HG02763 (cell line): Measurements from ENCODE around the gene ACTR3C.
"Not testable (repeated sequence)": the region's sequence is repeated elsewhere in the genome, so short reads cannot be mapped to it uniquely, and the experiment has no call there.

Experiments
- ATAC-seq: cut with Tn5 transposase; IDR thresholded peaks from one replicate; pipeline ENCODE4 v1.9.1; 2021; ENCODE audit warnings: mild to moderate bottlenecking, moderate library complexity; ENCODE audit not compliant: unreplicated experiment

ACTR3C gene

GRCh38 chr7:150316987-150317386 is 6.4 kb downstream of the ACTR3C start:
- not testable (repeated sequence) for ATAC-seq

GRCh38 chr7:150314639-150315239 is 8.6 kb downstream of the ACTR3C start:
- ATAC-seq = no peak

DNA sequence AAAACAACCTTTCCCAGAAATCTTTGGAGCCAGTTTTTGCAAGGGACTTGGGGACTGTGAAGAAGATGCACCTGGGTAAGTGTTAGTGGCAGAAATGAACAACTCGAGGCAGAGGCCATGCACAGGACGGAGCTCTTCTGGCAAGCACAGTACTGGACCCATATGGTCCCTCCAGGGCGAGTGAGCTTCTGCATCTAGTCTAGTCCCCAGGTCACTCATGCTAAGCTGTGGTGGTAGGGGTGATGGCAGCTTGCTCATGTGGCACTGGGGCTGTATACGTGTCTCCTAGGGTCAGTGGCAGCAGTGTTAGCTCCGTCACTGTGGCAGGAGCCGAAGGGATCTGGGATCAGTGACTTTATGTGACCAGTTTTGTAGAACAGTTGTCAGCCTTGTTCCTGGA is 9.5 kb downstream of the ACTR3C start:
- ATAC-seq = no peak

DNA sequence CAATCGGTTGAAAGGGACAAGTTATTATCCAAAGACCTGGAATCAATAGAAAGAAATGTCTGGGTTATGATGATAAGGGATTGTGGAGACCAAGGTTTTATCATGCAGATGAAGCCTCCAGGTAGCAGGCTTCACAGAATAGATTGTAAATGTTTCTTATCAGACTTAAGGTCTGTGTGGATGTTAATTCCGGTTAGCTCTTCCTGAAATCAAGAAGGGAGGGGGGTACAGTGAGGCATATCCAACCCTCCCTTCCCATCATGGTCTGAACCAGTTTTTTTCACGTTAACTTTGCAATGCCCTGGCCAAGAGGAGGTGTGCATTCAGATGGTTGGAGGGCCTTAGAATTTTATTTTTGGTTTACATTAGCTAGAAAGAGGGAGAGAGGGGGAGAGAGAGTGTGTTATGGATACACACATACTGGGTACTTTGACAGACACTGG is 10.0 kb downstream of the ACTR3C start:
- ATAC-seq = no peak

GRCh38 chr7:150312649-150313366 is 10.5 kb downstream of the ACTR3C start:
- ATAC-seq = not testable (repeated sequence)

DNA sequence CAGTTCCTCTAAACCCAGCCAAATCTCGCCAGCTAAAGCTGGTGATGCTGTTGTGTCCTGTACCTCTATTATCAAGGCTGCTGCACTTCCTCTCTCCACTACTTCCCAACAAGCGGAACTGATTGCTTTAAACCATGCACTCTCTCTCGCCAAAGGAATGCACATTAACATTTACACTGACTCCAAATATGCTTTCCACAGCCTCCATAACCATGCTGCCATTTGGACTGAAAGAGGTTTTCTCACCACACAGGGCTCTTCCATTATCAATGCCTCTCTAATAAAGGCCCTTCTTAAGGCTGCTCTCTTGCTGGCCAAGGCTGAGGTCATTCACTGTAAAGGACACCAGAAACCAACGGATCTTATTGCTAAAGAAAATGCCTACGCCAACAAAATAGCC is 11.6 kb downstream of the ACTR3C start:
- no peak for ATAC-seq

- no peak for ATAC-seq
Measured at GRCh38 chr7:150311146-150311545, 12.2 kb downstream of the ACTR3C start.

DNA sequence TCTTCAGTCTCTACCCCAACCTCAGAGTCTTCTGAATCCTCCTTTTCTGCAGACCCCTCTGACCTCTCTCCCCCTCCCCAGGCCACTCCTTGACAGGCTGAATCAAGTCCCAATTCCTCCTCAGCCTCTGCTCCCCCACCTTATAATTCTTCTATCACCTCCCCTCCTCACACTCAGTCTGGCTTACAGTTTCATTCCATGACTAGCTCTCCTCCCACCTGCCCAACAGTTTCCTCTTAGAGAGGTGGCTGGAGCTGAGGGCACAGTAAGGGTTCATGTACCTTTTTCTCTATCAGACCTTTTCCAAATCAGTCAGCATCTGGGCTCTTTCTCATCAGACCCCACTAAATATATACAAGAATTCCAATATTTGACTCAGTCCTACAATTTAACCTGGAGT is 14.8 kb downstream of the ACTR3C start:
- ATAC-seq = no peak

- ATAC-seq = no peak
Measured at GRCh38 chr7:150307904-150308303, 15.4 kb downstream of the ACTR3C start.

GRCh38 chr7:150307129-150307528 is 16.2 kb downstream of the ACTR3C start:
- ATAC-seq = no peak

- not testable (repeated sequence) for ATAC-seq
Measured at GRCh38 chr7:150306377-150306776, 17.0 kb downstream of the ACTR3C start.

DNA sequence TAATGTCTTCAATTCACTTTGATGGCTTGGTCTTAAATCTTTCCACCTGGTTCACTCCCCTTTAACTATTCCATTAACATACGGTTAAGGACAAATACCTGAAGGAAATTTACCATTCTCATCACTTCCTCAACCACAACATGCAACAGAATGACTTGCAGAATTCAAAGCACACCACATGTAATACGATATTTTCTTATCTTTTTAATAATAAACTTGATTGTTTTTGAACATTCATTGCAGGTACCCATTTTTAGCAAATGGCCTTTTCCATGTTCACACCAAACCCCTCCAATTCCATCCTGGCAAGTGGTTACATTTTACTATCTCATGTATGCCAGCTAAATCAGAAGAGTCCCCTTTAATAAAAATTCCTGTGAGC is 17.5 kb downstream of the ACTR3C start:
- not testable (repeated sequence) for ATAC-seq

DNA sequence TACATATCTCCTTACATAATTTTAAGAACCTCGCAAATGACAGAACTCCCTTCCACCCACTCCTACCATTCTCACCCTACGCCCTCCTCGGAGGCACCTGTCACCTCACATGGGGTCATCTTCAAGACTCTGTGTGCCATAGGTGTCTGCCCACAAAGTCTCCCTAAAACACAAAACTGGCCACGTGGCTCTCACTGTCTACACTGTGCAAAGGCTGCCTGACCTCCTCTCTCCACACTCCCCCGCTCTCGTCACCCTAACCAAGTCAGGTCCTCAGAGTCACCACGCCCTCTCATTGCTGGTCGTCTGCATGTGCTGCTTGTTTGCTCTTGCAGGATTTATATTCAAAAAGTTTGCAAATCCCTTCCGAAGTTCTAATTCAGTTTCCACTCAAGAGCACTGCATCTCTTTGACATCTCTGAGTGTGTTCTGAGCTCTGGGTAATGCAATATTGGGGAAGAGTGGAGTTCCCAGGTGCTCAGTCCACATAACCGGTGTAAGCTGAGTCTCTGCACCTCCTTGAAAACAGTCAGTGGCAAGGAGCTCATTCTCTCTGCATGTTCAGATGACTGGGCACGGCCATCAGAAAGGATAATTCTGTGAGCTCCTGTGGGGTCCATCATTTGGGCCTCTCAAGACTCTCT is 18.0 kb downstream of the ACTR3C start:
- ATAC-seq = not testable (repeated sequence)

GRCh38 chr7:150304499-150305258 is 18.7 kb downstream of the ACTR3C start:
- not testable (repeated sequence) for ATAC-seq

GRCh38 chr7:150302908-150303310 is 20.4 kb downstream of the ACTR3C start:
- not testable (repeated sequence) for ATAC-seq

- ATAC-seq = not testable (repeated sequence)
Measured at GRCh38 chr7:150297978-150298377, 25.4 kb downstream of the ACTR3C start.

DNA sequence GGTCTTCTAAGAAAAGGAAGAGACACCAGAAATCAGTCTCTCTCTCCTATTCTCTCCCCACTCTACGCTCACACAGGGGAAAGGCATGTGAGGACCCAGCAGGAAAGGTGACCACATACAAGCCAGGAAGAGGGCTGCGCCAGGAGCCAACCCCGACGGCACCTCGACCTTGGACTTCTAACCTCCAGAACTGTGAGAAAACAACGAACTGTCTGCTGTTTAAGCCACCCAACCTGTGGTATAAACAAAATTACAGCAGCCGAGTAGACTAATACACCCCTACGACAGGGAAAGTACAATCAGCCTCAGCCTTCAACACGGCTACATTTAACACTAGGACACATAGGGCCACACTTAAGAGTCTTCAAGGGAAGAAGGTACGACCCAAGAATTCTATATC is 26.5 kb downstream of the ACTR3C start:
- not testable (repeated sequence) for ATAC-seq

GRCh38 chr7:150295614-150296013 is 27.7 kb downstream of the ACTR3C start:
- ATAC-seq = not testable (repeated sequence)

DNA sequence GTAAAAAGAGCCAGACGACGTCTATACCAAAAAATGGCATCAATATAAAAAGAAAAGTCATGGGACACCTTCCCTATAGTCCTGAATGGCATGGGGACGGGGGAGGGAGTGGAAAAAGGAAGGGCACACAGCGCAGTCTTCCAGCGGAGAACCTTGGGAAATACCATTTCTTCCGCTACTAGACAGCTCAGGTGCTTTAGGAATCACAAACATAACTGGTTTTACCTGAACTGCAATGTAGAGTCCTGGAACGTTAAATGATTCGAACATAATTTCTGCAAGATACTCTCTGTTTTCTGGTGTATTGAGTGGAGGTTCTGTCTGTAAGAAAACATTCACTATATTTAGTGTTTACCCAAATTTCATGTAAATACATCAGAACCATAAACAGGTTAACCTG is 28.3 kb downstream of the ACTR3C start:
- not testable (repeated sequence) for ATAC-seq

DNA sequence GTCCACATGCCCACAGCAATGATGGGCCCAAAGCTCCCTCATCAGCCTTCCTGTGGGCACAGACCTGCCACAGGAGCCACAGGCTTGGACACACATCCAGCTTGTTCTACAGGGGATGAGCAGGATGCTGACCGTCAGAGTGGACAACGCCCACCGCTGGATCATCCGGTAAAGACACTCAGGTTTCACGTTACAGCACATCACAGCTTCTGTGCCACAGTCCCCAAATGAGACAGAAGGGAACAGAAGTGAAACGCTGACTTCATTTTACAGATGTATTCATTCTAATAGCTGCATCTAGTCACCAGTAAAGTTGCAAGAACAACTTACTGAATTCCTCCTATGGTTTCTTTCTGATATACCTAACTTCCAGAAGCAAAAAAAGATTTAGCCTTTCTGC is 33.0 kb downstream of the ACTR3C start:
- not testable (repeated sequence) for ATAC-seq

DNA sequence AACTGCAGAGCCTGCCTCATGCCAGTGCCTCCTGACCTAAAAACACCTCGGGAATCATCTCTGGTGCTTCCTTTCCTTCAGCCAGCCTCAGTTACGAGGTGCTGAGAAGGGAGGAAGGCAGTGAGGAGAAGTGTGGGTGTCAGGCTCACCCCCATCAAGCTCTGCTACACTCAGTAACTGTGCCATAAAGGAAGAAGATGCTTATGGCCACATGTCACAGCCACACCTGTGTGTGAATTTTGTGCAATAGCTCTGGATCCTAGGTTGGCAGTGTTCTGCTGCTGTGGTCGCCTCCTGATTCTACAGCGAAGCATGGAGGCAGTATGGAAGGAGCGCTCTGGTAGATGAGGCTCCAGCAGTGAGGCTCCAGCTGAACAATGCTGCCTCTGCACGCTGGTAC is 34.5 kb downstream of the ACTR3C start:
- not testable (repeated sequence) for ATAC-seq
